Activated CD4-positive, alpha-beta T cell treated with anti-CD3 and anti-CD28 coated beads, Interleukin-2, amount 10 ng/mL, durations not matched to agents 24 days and 14 days (primary cell): ENCODE measurements around the gene MSX1. TPM values are rescaled to one million over a fixed set of nuclear protein-coding genes. Genes with fewer than 3 reads are reported as not detected.
A peak's percentile ranks its signal among the peaks of the same experiment; 100 is the strongest.

Source experiments
- DNase-seq: peaks from one replicate; pipeline ENCODE4 v3.0.0; 2022
- H3K27ac Mint-ChIP-seq: one replicate; pipeline ENCODE4 v1.8.0; 2022; ENCODE audit warnings: mild to moderate bottlenecking, mixed read lengths
- H3K27me3 Mint-ChIP-seq: one replicate; pipeline ENCODE4 v1.8.0; 2022; ENCODE audit warnings: mixed read lengths
- H3K36me3 Mint-ChIP-seq: one replicate; pipeline ENCODE4 v1.8.0; 2022; ENCODE audit warnings: low read depth, mild to moderate bottlenecking, mixed read lengths
- H3K4me1 Mint-ChIP-seq: one replicate; pipeline ENCODE4 v1.8.0; 2021; ENCODE audit warnings: mixed read lengths
- H3K4me3 Mint-ChIP-seq: one replicate; pipeline ENCODE4 v1.8.0; 2022; ENCODE audit warnings: mild to moderate bottlenecking, moderate library complexity, mixed read lengths
- H3K9me3 Mint-ChIP-seq: one replicate; pipeline ENCODE4 v1.8.0; 2021; ENCODE audit warnings: mixed read lengths
- intact Hi-C: fragments of 100-400 bp; cut with micrococcal nuclease; formaldehyde crosslinking; loops from one replicate; pipeline ENCODE4 v1.15.1; 2023
- total RNA-seq: library from RNA; stranded (reverse); gene quantifications from 2 replicates; pipeline ENCODE4 v1.2.3, GENCODE V29; 2022

The MSX1 gene
- total RNA-seq, 1 donor from 2014 or later: not detected

- no peak overlapping the region for H3K4me3 Mint-ChIP-seq
- peaks cover 8% of the 10 kb centered on the region for H3K4me1 Mint-ChIP-seq
- DNase-seq: no peak
- intact Hi-C loops: no loop called here
- no peak overlapping the region for H3K27ac Mint-ChIP-seq
- peaks cover 3% of the 10 kb centered on the region for H3K36me3 Mint-ChIP-seq
- H3K27me3 Mint-ChIP-seq: peaks cover 23% of the 10 kb centered on the region
- no peaks in the 10 kb centered on the region for H3K9me3 Mint-ChIP-seq
Observed at GRCh38 chr4:4849106-4849505, 10.4 kb upstream of the MSX1 start.

GRCh38 chr4:4849524-4850193 lies 9.8 kb upstream of the MSX1 start:
- Mint-ChIP-seq H3K4me3 (no peak overlapping the region), H3K27me3 (peaks cover 27% of the 10 kb centered on the region), H3K27ac (no peak overlapping the region), H3K36me3 (peaks cover 3% of the 10 kb centered on the region), H3K4me1 (peaks cover 8% of the 10 kb centered on the region), H3K9me3 (no peaks in the 10 kb centered on the region)
- intact Hi-C loops: no loop called here
- DNase-seq: no peak

- no peaks in the 10 kb centered on the region for H3K9me3 Mint-ChIP-seq
- H3K27ac Mint-ChIP-seq: no peak overlapping the region
- H3K4me3 Mint-ChIP-seq: no peak overlapping the region
- intact Hi-C loops: no loop called here
- H3K4me1 Mint-ChIP-seq: peaks cover 8% of the 10 kb centered on the region
- H3K27me3 Mint-ChIP-seq: peaks cover 38% of the 10 kb centered on the region
- DNase-seq: no peak
- H3K36me3 Mint-ChIP-seq: peaks cover 3% of the 10 kb centered on the region
Observed at GRCh38 chr4:4851081-4851480, 8.4 kb upstream of the MSX1 start.

- H3K4me3 Mint-ChIP-seq: no peak overlapping the region
Observed at GRCh38 chr4:4851906-4852305, 7.6 kb upstream of the MSX1 start.

GRCh38 chr4:4852591-4853362 lies 6.7 kb upstream of the MSX1 start:
- Mint-ChIP-seq H3K9me3 (no peaks in the 10 kb centered on the region), H3K36me3 (peaks cover 8% of the 10 kb centered on the region), H3K4me3 (peak overlapping the region; percentile 82), H3K27me3 (peaks cover 50% of the 10 kb centered on the region), H3K27ac (peak overlapping the region; percentile 46), H3K4me1 (peaks cover 14% of the 10 kb centered on the region)
- DNase-seq: peak; percentile 65
- intact Hi-C loops: no loop called here

More at GRCh38 chr4:4851906-4852305, 7.6 kb upstream of the MSX1 start:
- peaks cover 3% of the 10 kb centered on the region for H3K36me3 Mint-ChIP-seq
- peaks cover 10% of the 10 kb centered on the region for H3K4me1 Mint-ChIP-seq
- H3K27me3 Mint-ChIP-seq: peaks cover 42% of the 10 kb centered on the region
- H3K27ac Mint-ChIP-seq: no peak overlapping the region
- intact Hi-C loops: no loop called here
- DNase-seq: no peak
- no peaks in the 10 kb centered on the region for H3K9me3 Mint-ChIP-seq

GRCh38 chr4:4853371-4853823 lies 6.1 kb upstream of the MSX1 start:
- H3K9me3 Mint-ChIP-seq: no peaks in the 10 kb centered on the region
- H3K27me3 Mint-ChIP-seq: peaks cover 55% of the 10 kb centered on the region
- DNase-seq: no peak
- H3K27ac Mint-ChIP-seq: no peak overlapping the region
- intact Hi-C loops: no loop called here
- H3K36me3 Mint-ChIP-seq: peaks cover 8% of the 10 kb centered on the region
- peak overlapping the region; percentile 82 for H3K4me3 Mint-ChIP-seq
- peaks cover 14% of the 10 kb centered on the region for H3K4me1 Mint-ChIP-seq

- H3K4me1 Mint-ChIP-seq: peaks cover 14% of the 10 kb centered on the region
- H3K27me3 Mint-ChIP-seq: peaks cover 62% of the 10 kb centered on the region
- intact Hi-C loops: no loop called here
- peaks cover 9% of the 10 kb centered on the region for H3K36me3 Mint-ChIP-seq
- no peak for DNase-seq
- H3K27ac Mint-ChIP-seq: peak overlapping the region; percentile 60
- no peak overlapping the region for H3K4me3 Mint-ChIP-seq
- H3K9me3 Mint-ChIP-seq: no peaks in the 10 kb centered on the region
Observed at GRCh38 chr4:4853921-4854648, 5.4 kb upstream of the MSX1 start.

GRCh38 chr4:4854649-4855295 lies 4.7 kb upstream of the MSX1 start:
- Mint-ChIP-seq H3K27me3 (peaks cover 63% of the 10 kb centered on the region), H3K9me3 (no peaks in the 10 kb centered on the region), H3K4me1 (peaks cover 14% of the 10 kb centered on the region), H3K4me3 (no peak overlapping the region), H3K36me3 (peaks cover 9% of the 10 kb centered on the region), H3K27ac (no peak overlapping the region)
- DNase-seq: no peak
- intact Hi-C loops: loop anchor here (1.0 kb wide), 1 partner anchor 16 kb away; no protein-coding TSS in a partner anchor

- peaks cover 14% of the 10 kb centered on the region for H3K4me1 Mint-ChIP-seq
- H3K4me3 Mint-ChIP-seq: peak overlapping the region; percentile 8
- H3K9me3 Mint-ChIP-seq: no peaks in the 10 kb centered on the region
- no peak for DNase-seq
- peaks cover 65% of the 10 kb centered on the region for H3K27me3 Mint-ChIP-seq
- H3K36me3 Mint-ChIP-seq: peaks cover 9% of the 10 kb centered on the region
- intact Hi-C loops: loop anchor here (1.0 to 2.0 kb wide), 2 partner anchors 15 to 367 kb away; no protein-coding TSS in a partner anchor
- H3K27ac Mint-ChIP-seq: peak overlapping the region; percentile 21
Observed at GRCh38 chr4:4855301-4856070, 4.0 kb upstream of the MSX1 start.

GRCh38 chr4:4856071-4857000 lies 3.1 kb upstream of the MSX1 start:
- Mint-ChIP-seq H3K27ac (peak overlapping the region; percentile 49), H3K36me3 (peaks cover 9% of the 10 kb centered on the region), H3K4me3 (peak overlapping the region; percentile 8), H3K9me3 (no peaks in the 10 kb centered on the region), H3K4me1 (peaks cover 16% of the 10 kb centered on the region), H3K27me3 (peaks cover 70% of the 10 kb centered on the region)
- DNase-seq: no peak
- intact Hi-C loops: loop anchor here (2.0 kb wide), 1 partner anchor 368 kb away; no protein-coding TSS in a partner anchor

GRCh38 chr4:4857001-4857808 lies 2.3 kb upstream of the MSX1 start:
- Mint-ChIP-seq H3K27me3 (peaks cover 77% of the 10 kb centered on the region), H3K27ac (peak overlapping the region; percentile 79), H3K9me3 (no peaks in the 10 kb centered on the region), H3K4me3 (peak overlapping the region; percentile 15), H3K4me1 (peaks cover 16% of the 10 kb centered on the region), H3K36me3 (peaks cover 9% of the 10 kb centered on the region)
- intact Hi-C loops: loop anchor here (2.0 kb wide), 1 partner anchor 368 kb away; no protein-coding TSS in a partner anchor
- DNase-seq: no peak
